ENCODE results near the gene C14orf93.

- no peak for TF ChIP-seq POLR2A (conservative IDR thresholded peaks at IDR 0.05)
- no peak for TF ChIP-seq U2AF2 (optimal IDR thresholded peaks at IDR 0.05; ENCODE audit: low read depth, low read length)
- TF ChIP-seq SMARCB1 (IDR thresholded peaks at IDR 0.05; ENCODE audit: insufficient read length, low read depth): no peak
Observed at GRCh38 chr14:22955702-22956569, 54.0 kb downstream of the C14orf93 start.
